NCI-H345 (cell line): ENCODE data around the gene FBXO33.

Source experiments
- DNase-seq: peaks from one replicate; lab custom pipeline; 2025; lab: John Stamatoyannopoulos, UW

FBXO33 gene, protein sequence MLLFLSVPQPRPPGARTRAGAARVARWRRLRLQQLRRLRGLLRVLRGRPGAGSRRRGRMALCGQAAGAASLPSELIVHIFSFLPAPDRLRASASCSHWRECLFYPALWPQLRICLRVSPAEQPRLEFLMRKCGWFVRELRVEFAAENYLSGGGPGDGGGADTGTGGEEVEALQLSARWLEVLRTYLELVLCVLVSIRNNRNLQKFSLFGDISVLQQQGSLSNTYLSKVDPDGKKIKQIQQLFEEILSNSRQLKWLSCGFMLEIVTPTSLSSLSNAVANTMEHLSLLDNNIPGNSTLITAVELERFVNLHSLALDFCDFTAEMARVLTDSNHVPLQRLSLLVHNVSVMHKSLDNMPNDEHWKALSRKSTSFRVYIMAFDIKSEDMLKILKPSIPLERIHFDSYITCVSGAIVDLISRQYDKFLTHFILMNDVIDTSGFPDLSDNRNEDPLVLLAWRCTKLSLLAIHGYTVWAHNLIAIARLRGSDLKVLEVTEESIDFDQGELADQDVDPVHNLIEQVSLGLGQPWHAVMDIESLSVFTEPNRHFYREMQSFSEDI

GRCh38 chr14:39432179-39432618 lies at the start of gene FBXO33:
FBXO33 (minus strand) TSS chr14:39432433; CDS start chr14:39432162, 271 bp downstream.
- peak; percentile 93 for DNase-seq

GRCh38 chr14:39474416-39474911 lies 42.2 kb upstream of the FBXO33 start:
- no peak for DNase-seq

DNA sequence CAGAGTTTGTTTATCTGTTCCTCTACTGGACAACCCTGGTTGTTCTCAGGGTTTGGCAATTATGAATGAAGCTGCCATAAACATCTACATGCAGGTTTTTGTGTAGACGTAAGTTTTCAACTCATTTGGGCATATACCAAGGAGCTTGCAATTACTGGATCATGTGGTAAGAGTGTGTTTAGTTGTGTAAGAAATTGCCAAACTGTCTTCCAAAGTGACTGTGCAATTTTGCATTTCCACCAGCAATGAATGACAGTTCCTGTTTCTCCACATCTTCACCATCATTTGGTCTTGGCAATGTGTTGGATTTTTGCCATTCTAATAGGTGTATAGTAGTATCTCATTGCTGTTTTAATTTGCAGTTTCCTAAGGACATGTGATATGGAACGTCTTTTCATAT lies 39.8 kb upstream of the FBXO33 start:
- no peak for DNase-seq

DNA sequence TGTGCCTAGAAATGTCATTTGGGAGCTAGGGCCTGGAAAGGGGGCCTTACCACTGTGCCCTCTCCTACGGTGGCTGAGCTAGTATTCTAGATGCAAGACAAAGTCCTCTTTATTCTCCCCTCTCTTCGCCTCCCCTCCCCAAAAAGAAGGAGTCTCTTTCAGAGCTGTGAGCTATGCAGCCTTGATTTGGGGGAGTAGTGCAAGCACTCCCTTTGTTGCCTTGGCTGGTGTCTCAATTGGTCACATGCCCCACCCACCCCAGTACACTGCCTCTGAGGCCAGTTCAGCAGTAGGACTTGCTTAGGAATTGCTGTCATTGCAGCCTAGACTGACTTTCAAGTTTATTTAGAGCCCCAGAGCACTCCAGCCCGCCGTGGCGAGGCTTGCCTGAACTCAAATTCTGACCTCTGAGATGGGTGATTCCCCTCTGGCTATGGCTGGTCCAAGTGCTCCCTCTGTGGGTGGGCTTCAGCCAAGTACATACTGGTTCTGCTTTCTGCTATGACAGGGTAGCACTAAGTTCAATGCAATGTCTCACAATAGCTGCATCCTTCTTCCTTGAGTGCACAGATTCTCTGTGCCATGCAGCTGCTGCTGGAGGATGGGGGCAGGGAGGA lies 37.0 kb upstream of the FBXO33 start:
- no peak for DNase-seq

- no peak for DNase-seq
Measured at GRCh38 chr14:39467889-39468524, 35.8 kb upstream of the FBXO33 start.

GRCh38 chr14:39459795-39460478 lies 27.7 kb upstream of the FBXO33 start:
- no peak for DNase-seq

DNA sequence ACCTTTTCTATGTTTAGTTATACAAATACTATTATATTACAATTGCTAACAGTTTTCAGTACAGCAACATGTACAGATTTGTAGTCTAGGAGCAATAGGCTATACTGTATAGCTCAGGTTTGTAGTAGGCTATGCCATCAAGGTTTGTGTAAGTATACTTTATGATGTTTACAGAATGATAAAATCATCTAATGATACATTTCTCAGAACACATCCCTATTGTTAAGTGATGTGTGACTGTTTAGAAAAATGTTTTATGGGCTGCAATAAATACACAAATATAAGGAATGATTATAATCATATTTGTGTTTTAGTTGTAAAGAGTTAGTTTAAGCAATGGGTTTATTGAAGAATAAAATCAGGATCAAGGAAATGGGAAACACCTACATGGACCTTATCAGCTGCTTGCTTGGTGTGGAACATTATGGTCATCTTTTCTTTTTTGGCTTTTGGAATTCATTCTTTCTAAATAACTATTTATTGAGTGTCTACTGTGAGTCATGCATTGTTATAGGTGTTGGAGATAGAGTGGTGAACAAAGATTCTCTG lies 24.5 kb upstream of the FBXO33 start:
- DNase-seq: no peak

- DNase-seq: no peak
Measured at GRCh38 chr14:39454906-39455539, 22.8 kb upstream of the FBXO33 start.

- no peak for DNase-seq
Measured at GRCh38 chr14:39452680-39453079, 20.4 kb upstream of the FBXO33 start.

DNA sequence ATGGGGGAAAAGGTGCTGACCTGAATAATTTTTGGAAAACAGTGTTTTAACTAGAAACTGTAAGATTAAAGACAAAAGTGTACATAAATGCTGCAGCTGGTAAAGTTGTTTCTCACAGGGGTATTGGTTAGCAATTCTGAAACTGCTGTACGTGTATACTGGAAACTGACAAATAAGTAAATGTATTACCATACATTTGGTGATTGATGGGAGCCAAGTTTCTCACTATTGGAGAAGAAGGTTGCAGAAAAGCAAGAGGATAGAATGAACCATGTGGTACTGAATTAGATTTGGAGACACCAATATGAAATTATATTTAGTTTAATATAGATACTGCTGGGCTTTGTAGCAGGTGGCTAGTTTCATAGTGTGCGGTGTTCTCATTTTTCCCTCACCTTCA lies 19.6 kb upstream of the FBXO33 start:
- no peak for DNase-seq

DNA sequence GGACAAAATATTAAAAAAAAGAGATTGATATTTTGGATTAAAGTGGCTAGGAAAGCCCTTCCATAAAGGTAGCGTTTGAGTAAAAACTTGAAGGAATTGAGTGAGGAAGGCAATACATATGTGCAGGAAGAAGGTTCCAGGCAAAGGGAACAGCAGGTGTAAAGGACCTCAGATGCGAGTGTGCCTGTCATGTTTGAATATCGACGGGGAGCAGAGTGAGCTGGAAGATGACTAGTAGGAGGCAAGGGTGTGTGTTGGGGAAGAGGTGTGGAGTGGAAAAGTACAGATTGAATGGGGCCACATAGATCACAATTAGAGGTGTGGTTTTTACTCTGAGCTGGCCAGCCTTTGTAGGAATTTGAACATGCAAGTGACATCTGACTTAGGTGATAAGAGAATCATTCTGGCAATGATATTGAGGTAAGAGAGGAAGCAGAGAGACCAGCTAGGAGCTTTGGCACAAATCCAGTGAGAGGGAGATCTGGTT lies 15.0 kb upstream of the FBXO33 start:
- no peak for DNase-seq

- DNase-seq: no peak
Measured at GRCh38 chr14:39446131-39446744, 14.0 kb upstream of the FBXO33 start.

GRCh38 chr14:39442293-39442692 lies 10.1 kb upstream of the FBXO33 start:
- DNase-seq: no peak

DNA sequence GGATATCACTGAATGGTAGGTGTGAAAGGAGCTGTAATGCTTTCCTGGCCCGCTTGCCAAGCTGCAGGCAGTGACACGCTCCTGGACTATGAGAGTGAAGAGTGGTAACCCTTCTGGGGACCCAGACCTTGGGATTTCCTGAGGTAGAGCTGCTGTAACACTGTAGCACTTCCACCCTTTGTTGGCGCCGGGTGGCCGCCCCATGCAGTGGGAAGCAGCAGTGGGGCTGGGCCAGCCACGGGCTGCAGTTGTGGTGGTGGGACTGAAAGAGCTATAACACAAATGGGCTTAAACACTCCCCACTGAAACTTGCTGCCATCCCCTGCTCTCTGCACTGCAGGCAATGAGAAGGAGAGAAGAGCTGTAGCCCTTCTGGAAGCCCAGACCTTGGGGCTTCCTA lies 9.6 kb upstream of the FBXO33 start:
- DNase-seq: no peak

- no peak for DNase-seq
Measured at GRCh38 chr14:39440975-39441374, 8.7 kb upstream of the FBXO33 start.

DNA sequence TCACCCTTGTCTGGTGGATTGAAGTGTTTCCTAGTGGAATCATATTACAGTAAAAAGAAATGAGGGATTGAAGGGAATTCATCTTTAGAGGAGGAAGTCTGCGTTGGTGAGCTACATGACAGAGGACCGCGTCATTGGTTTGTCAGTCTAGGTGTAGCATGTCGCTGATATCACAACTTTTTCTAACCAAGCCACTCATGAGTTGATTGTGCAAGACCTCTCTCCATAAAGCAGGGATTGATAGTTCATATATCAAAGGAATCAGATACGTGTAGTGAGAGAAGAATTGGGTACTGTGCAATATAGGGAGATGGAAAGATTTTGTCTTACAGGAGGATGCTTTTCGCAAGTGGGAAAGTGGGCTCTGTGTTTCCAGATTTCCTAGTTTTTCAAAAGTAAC lies 3.0 kb upstream of the FBXO33 start:
- DNase-seq: no peak

- no peak for DNase-seq
Measured at GRCh38 chr14:39434401-39434800, 2.2 kb upstream of the FBXO33 start.

DNA sequence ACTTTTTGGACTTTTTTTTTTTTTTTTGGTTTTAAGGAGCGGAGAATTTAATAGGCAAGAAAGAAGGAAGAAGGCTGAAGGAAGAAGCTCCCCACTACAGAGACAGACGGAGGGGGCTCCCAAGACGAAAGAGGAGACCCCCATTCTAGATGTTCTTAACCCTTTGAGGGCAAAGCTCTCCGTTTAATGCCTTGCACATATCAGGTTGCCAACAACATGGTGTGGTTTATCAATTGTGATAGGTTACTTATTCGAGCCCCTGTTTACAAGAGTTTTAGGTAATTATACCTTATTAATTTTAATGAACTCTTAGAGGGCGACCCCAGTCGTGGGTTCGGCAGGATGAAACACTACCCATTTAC lies 1.2 kb upstream of the FBXO33 start:
- no peak for DNase-seq

GRCh38 chr14:39432619-39433451 lies 602 bp upstream of the FBXO33 start:
- DNase-seq: peak; percentile 93
